Glutamatergic neuron (in vitro differentiated cells): ENCODE data around the gene BOC. TPM values are rescaled to one million over a fixed set of nuclear protein-coding genes. Genes with fewer than 3 reads are reported as not detected.

ENCODE experiments used
- DNase-seq: peaks from one replicate; pipeline ENCODE4 v3.0.0; 2022
- H3K27ac Mint-ChIP-seq: one replicate; pipeline ENCODE4 v1.8.0; 2020; ENCODE audit warnings: mild to moderate bottlenecking, mixed read lengths, inconsistent platforms; ENCODE audit not compliant: unreplicated experiment
- H3K27me3 Mint-ChIP-seq: one replicate; pipeline ENCODE4 v1.8.0; 2020; ENCODE audit warnings: mild to moderate bottlenecking, moderate library complexity, mixed read lengths, inconsistent platforms; ENCODE audit not compliant: unreplicated experiment
- H3K36me3 Mint-ChIP-seq: one replicate; pipeline ENCODE4 v1.8.0; 2020; ENCODE audit warnings: mild to moderate bottlenecking, mixed read lengths, inconsistent platforms; ENCODE audit not compliant: unreplicated experiment
- H3K4me1 Mint-ChIP-seq: one replicate; pipeline ENCODE4 v1.8.0; 2020; ENCODE audit warnings: mild to moderate bottlenecking, low read depth, mixed read lengths, inconsistent platforms; ENCODE audit not compliant: unreplicated experiment
- H3K4me3 Mint-ChIP-seq: one replicate; pipeline ENCODE4 v1.8.0; 2020; ENCODE audit warnings: mild to moderate bottlenecking, mixed read lengths, inconsistent platforms; ENCODE audit not compliant: unreplicated experiment
- H3K9me3 Mint-ChIP-seq: one replicate; pipeline ENCODE4 v1.8.0; 2020; ENCODE audit warnings: mild to moderate bottlenecking, moderate library complexity, mixed read lengths, inconsistent platforms; ENCODE audit not compliant: unreplicated experiment
- total RNA-seq: library from RNA; stranded (reverse); fragmentation: NEBNext Ultra II Directional; extraction: Animal tissue kit (Norgen Biotek cat#: 25700); gene quantifications from one replicate; pipeline ENCODE4 v1.2.1, GENCODE V29; 2021; ENCODE audit not compliant: unreplicated experiment
- TF ChIP-seq, protein P1 (sequence below): fragments of 200-600 bp; sonication (generic); IDR thresholded peaks from one replicate; pipeline ENCODE4 v1.5.0; 2021; ENCODE audit not compliant: partially characterized antibody, unreplicated experiment

The BOC gene
- total RNA-seq, 1 donor from 2014 or later = 32.9 TPM

DNA sequence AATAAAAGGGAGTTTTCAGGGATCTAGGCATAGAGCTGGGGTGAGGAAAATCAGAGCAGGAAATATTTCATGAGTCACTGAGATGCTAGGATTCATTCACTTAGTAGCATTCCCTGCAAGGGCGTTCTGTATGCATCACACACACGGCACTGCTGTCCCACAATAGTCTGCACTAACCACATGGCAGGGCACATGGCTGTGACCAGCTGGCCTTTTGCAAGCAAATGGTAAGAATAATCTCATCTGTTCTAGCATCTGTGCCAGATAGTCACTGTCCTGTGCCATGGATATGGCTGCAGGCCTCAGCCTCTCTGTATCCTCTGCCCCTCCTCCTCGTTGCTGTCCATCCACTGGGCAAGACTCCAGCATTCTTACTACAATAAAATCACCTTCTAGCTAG lies 37.8 kb downstream of the BOC start:
- peaks cover 8% of the 10 kb centered on the region for H3K27me3 Mint-ChIP-seq
- H3K9me3 Mint-ChIP-seq = peaks cover 20% of the 10 kb centered on the region
- H3K4me1 Mint-ChIP-seq = peaks cover 54% of the 10 kb centered on the region
- TF ChIP-seq, protein P1, sequence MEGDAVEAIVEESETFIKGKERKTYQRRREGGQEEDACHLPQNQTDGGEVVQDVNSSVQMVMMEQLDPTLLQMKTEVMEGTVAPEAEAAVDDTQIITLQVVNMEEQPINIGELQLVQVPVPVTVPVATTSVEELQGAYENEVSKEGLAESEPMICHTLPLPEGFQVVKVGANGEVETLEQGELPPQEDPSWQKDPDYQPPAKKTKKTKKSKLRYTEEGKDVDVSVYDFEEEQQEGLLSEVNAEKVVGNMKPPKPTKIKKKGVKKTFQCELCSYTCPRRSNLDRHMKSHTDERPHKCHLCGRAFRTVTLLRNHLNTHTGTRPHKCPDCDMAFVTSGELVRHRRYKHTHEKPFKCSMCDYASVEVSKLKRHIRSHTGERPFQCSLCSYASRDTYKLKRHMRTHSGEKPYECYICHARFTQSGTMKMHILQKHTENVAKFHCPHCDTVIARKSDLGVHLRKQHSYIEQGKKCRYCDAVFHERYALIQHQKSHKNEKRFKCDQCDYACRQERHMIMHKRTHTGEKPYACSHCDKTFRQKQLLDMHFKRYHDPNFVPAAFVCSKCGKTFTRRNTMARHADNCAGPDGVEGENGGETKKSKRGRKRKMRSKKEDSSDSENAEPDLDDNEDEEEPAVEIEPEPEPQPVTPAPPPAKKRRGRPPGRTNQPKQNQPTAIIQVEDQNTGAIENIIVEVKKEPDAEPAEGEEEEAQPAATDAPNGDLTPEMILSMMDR = no peak
- DNase-seq = peak; percentile 44
- H3K4me3 Mint-ChIP-seq = peak overlapping the region; percentile 55
- peak overlapping the region; percentile 96 for H3K27ac Mint-ChIP-seq
- no peaks in the 10 kb centered on the region for H3K36me3 Mint-ChIP-seq

DNA sequence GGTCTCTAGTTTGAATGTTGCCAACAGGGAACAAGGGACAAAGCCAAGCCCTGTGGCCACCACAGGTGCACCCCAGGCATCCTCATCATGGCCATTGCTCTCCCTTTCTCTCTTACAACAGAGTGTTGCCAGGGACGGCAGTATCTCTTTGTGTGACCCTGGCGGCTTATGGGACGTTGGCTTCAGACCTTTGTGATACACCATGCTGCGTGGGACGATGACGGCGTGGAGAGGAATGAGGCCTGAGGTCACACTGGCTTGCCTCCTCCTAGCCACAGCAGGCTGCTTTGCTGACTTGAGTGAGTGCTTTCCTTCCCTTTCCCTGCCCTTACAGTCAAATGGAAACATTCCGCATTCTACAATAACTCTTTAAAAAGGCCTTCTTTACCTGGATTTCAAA lies 38.2 kb downstream of the BOC start:
- Mint-ChIP-seq H3K27me3 (peaks cover 8% of the 10 kb centered on the region), H3K9me3 (peaks cover 20% of the 10 kb centered on the region), H3K27ac (peak overlapping the region; percentile 96), H3K36me3 (no peaks in the 10 kb centered on the region), H3K4me1 (peaks cover 55% of the 10 kb centered on the region), H3K4me3 (peak overlapping the region; percentile 30)
- TF ChIP-seq, protein P1 = no peak
- DNase-seq = no peak

DNA sequence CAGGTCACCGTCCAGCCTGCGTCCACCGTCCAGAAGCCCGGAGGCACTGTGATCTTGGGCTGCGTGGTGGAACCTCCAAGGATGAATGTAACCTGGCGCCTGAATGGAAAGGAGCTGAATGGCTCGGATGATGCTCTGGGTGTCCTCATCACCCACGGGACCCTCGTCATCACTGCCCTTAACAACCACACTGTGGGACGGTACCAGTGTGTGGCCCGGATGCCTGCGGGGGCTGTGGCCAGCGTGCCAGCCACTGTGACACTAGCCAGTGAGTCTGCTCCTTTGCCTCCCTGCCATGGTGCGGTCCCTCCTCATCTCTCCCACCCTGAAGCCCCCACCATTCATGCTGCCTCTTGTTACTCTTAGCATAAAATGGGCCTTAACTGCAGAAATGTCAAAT lies 39.2 kb downstream of the BOC start:
- no peak for DNase-seq
- Mint-ChIP-seq H3K27ac (no peak overlapping the region), H3K36me3 (no peaks in the 10 kb centered on the region), H3K4me1 (peaks cover 56% of the 10 kb centered on the region), H3K4me3 (no peak overlapping the region), H3K9me3 (peaks cover 19% of the 10 kb centered on the region), H3K27me3 (peaks cover 8% of the 10 kb centered on the region)
- TF ChIP-seq, protein P1 = no peak

DNA sequence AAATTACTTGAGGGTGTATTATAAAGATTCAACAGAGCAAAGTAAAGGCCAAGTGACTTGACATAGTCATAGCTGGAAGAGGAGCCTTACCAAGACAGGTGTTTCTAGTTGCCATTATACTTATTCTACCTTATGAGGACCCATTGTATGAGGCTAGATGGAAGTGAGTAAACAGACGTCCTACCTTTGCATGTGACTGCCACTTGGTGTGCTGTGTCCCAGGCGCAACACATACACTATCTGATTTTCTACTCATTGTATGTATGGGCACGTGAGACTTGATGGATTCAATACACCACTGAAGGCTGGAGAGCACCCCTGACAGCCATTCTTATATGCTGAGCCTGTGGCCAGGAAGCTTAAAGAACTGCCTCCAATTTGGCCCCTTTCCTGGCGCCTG lies 40.5 kb downstream of the BOC start:
- H3K4me1 Mint-ChIP-seq = peaks cover 50% of the 10 kb centered on the region
- no peaks in the 10 kb centered on the region for H3K36me3 Mint-ChIP-seq
- H3K4me3 Mint-ChIP-seq = no peak overlapping the region
- peaks cover 15% of the 10 kb centered on the region for H3K9me3 Mint-ChIP-seq
- H3K27ac Mint-ChIP-seq = no peak overlapping the region
- DNase-seq = no peak
- TF ChIP-seq, protein P1 = no peak
- peaks cover 8% of the 10 kb centered on the region for H3K27me3 Mint-ChIP-seq

DNA sequence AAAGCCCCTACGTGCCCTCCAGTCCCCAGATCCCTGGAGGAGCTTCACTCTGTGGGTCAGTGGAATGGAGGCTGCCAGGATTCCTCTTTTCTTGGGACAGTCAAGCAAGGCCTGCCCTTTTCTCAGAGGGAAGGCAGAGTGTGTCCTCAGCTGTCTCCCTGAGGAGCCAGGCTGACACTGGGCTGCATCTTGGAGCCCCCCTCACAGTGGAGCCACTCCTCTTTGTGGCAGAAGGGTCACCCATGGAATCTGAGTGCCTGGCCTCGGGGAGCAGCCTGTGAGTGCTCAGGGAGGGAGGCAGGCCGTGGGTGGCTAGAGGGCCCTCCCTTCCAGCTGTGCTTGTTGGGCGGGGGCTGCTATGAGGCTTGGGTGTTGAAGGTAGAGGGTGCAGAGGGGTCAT lies 41.2 kb downstream of the BOC start:
- H3K36me3 Mint-ChIP-seq = no peaks in the 10 kb centered on the region
- DNase-seq = no peak
- peaks cover 45% of the 10 kb centered on the region for H3K4me1 Mint-ChIP-seq
- TF ChIP-seq, protein P1 = no peak
- H3K27me3 Mint-ChIP-seq = peaks cover 8% of the 10 kb centered on the region
- H3K4me3 Mint-ChIP-seq = no peak overlapping the region
- no peak overlapping the region for H3K27ac Mint-ChIP-seq
- peaks cover 15% of the 10 kb centered on the region for H3K9me3 Mint-ChIP-seq
